Measurements from ENCODE around the gene ZNF581.

GRCh38 chr19:55641426-55642152, 1.9 kb upstream of the ZNF581 start:
- TF ChIP-seq CTCF (IDR thresholded peaks at IDR 0.05) (no peak), POLR2A (IDR thresholded peaks at IDR 0.05) (no peak)
